ENCODE data around the gene KCNIP2.

GRCh38 chr10:101859530-101859929 lies 15.9 kb upstream of the KCNIP2 start:
- TF ChIP-seq POLR2A (IDR thresholded peaks at IDR 0.05; ENCODE audit: low read depth) (no peak), CTCF (IDR thresholded peaks at IDR 0.05) (no peak), EP300 (IDR thresholded peaks at IDR 0.05) (no peak), POLR2AphosphoS5 (IDR thresholded peaks at IDR 0.05) (no peak)

Data from esophagus muscularis mucosa (tissue), 4 donors.